GM12801 (cell line): Measurements from ENCODE around the gene MSX1.

Source experiments
- CTCF ChIP-seq: IDR thresholded peaks from one replicate; pipeline ENCODE4 v1.5.1; 2011; ENCODE audit warnings: control low read depth; ENCODE audit not compliant: insufficient read length; ENCODE audit errors: extremely low read depth

The MSX1 gene

GRCh38 chr4:4842476-4843441 lies 16.7 kb upstream of the MSX1 start:
- no peak for TF ChIP-seq CTCF

- TF ChIP-seq CTCF: no peak
Observed at GRCh38 chr4:4843635-4844291, 15.7 kb upstream of the MSX1 start.

GRCh38 chr4:4845027-4845426 lies 14.4 kb upstream of the MSX1 start:
- TF ChIP-seq CTCF: no peak

- no peak for TF ChIP-seq CTCF
Observed at GRCh38 chr4:4847011-4847410, 12.5 kb upstream of the MSX1 start.

GRCh38 chr4:4848540-4848939 lies 10.9 kb upstream of the MSX1 start:
- no peak for TF ChIP-seq CTCF

GRCh38 chr4:4849106-4849505 lies 10.4 kb upstream of the MSX1 start:
- no peak for TF ChIP-seq CTCF

GRCh38 chr4:4849524-4850193 lies 9.8 kb upstream of the MSX1 start:
- no peak for TF ChIP-seq CTCF
